Loucy (cell line): ENCODE measurements around the gene SUFU.

Source experiments
- H2AFZ ChIP-seq: fragments of 200-600 bp; sonication (generic); 2 replicates; pipeline ENCODE4 v1.6.0; 2016; ENCODE audit warnings: antibody characterized with exemption, mild to moderate bottlenecking, low read length, moderate library complexity
- H3F3A ChIP-seq: fragments of 200-600 bp; 2 replicates; pipeline ENCODE4 v1.6.0; 2016; ENCODE audit warnings: antibody characterized with exemption, low read depth, mild to moderate bottlenecking
- H3K27me3 ChIP-seq: fragments of 200-600 bp; sonication (generic); 2 replicates; pipeline ENCODE4 v1.6.1; 2014; ENCODE audit warnings: low read length, mild to moderate bottlenecking; ENCODE audit not compliant: insufficient read depth, poor library complexity, severe bottlenecking
- H3K36me3 ChIP-seq: fragments of 200-600 bp; sonication (generic); 2 replicates; pipeline ENCODE4 v1.6.1; 2016; ENCODE audit warnings: low read length; ENCODE audit not compliant: insufficient read depth
- H3K4me1 ChIP-seq: fragments of 200-600 bp; sonication (generic); 2 replicates; pipeline ENCODE4 v1.5.1; 2014; ENCODE audit warnings: low read length, mild to moderate bottlenecking; ENCODE audit not compliant: insufficient read depth, poor library complexity, severe bottlenecking
- H3K4me2 ChIP-seq: fragments of 200-600 bp; sonication (generic); 2 replicates; pipeline ENCODE4 v1.6.0; 2014; ENCODE audit warnings: antibody characterized with exemption, low read length, low read depth, mild to moderate bottlenecking; ENCODE audit not compliant: poor library complexity, severe bottlenecking
- H3K4me3 ChIP-seq: fragments of 200-600 bp; sonication (generic); 2 replicates; pipeline ENCODE4 v1.5.1; 2014; ENCODE audit warnings: low read length, mild to moderate bottlenecking, mixed read lengths; ENCODE audit not compliant: poor library complexity, severe bottlenecking
- H3K79me2 ChIP-seq: fragments of 200-600 bp; sonication (generic); 2 replicates; pipeline ENCODE4 v1.6.1; 2014; ENCODE audit warnings: low read length; ENCODE audit not compliant: insufficient read depth
- H3K9ac ChIP-seq: fragments of 200-600 bp; sonication (generic); 2 replicates; pipeline ENCODE4 v1.6.0; 2014; ENCODE audit warnings: mild to moderate bottlenecking, low read depth, low read length, moderate library complexity; ENCODE audit not compliant: poor library complexity, severe bottlenecking
- H3K9me2 ChIP-seq: fragments of 200-600 bp; sonication (generic); replicated peaks from 2 replicates; pipeline ENCODE4 v1.6.1; 2016; ENCODE audit warnings: low read depth, low read length, mixed read lengths
- H3K9me3 ChIP-seq: fragments of 200-600 bp; sonication (generic); 2 replicates; pipeline ENCODE4 v1.6.1; 2014; ENCODE audit warnings: mild to moderate bottlenecking, antibody characterized with exemption, low read length, low read depth; ENCODE audit not compliant: insufficient read depth
- H4K20me1 ChIP-seq: fragments of 200-600 bp; sonication (generic); 2 replicates; pipeline ENCODE4 v1.6.0; 2014; ENCODE audit warnings: antibody characterized with exemption, low read length, mild to moderate bottlenecking; ENCODE audit not compliant: insufficient read depth, poor library complexity, severe bottlenecking
- EZH2phosphoT487 ChIP-seq: fragments of 200-600 bp; IDR thresholded peaks from 2 replicates; pipeline ENCODE4 v1.6.1; 2018; ENCODE audit warnings: antibody characterized with exemption, mild to moderate bottlenecking, moderate library complexity, borderline replicate concordance
- TF ChIP-seq, protein P1 (sequence below): fragments of 200-600 bp; sonication (generic); conservative IDR thresholded peaks from 2 replicates; pipeline ENCODE4 v1.5.1; 2014; ENCODE audit warnings: mild to moderate bottlenecking, antibody characterized with exemption, low read length

Gene SUFU

DNA sequence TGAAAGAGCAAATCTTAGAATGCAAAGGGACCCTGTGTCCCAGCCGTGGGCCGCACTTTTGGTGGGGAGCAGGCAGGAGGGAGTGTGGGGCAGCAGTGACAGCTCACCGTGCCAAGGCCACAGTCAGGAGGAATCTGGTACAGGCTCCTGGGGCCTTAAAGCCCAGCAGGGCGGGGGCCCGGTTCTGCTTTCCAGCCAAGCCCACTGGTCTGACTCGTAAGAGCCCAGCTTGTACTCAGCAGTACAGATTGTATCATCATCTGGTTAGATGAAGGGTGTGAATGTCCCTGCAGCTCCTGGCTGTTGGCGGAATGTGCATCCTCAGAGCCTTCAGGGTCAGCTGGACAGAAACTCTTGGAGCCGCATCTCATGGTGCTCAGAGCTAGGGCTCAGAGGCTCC, 110.0 kb downstream of the SUFU start:
- Histone ChIP-seq H3K4me3 (no peak overlapping the region), H4K20me1 (no peaks in the 10 kb centered on the region), H3F3A (peaks cover 9% of the 10 kb centered on the region; the same call in 1 of the 2 replicates), H3K9me3 (no peaks in the 10 kb centered on the region), H3K4me1 (peaks cover 50% of the 10 kb centered on the region), H3K36me3 (peaks cover 14% of the 10 kb centered on the region; the same call in 1 of the 2 replicates), H3K4me2 (no peak overlapping the region), H3K9ac (no peak overlapping the region), H3K9me2 (no peaks in the 10 kb centered on the region), H3K27me3 (no peaks in the 10 kb centered on the region), H2AFZ (no peak overlapping the region), H3K79me2 (no peaks in the 10 kb centered on the region)
- TF ChIP-seq, protein P1, sequence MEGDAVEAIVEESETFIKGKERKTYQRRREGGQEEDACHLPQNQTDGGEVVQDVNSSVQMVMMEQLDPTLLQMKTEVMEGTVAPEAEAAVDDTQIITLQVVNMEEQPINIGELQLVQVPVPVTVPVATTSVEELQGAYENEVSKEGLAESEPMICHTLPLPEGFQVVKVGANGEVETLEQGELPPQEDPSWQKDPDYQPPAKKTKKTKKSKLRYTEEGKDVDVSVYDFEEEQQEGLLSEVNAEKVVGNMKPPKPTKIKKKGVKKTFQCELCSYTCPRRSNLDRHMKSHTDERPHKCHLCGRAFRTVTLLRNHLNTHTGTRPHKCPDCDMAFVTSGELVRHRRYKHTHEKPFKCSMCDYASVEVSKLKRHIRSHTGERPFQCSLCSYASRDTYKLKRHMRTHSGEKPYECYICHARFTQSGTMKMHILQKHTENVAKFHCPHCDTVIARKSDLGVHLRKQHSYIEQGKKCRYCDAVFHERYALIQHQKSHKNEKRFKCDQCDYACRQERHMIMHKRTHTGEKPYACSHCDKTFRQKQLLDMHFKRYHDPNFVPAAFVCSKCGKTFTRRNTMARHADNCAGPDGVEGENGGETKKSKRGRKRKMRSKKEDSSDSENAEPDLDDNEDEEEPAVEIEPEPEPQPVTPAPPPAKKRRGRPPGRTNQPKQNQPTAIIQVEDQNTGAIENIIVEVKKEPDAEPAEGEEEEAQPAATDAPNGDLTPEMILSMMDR = no peak
- TF ChIP-seq EZH2phosphoT487 = no peak

DNA sequence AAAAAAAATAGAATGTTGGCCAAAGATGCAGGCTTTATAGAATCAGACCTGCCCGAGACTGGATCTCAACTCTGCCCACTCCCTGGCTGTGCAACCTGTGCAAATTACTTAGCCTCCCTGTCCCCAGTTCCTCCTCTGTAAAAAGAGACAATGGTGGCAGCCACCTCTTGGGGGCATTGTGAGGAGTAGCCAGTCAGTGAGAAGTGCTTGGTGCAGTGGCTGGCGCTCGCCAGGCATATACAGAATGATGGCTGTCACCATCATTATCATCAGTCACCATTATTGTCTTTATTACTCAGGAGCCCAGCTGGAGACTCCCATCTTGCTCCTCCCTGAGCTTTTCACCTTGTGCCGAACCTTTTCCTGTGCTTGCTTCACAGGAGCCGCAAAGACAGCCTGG, 111.1 kb downstream of the SUFU start:
- Histone ChIP-seq H3F3A (peaks cover 9% of the 10 kb centered on the region; the same call in 1 of the 2 replicates), H3K4me1 (peaks cover 50% of the 10 kb centered on the region), H3K36me3 (peaks cover 17% of the 10 kb centered on the region; the same call in 1 of the 2 replicates), H3K9me3 (no peaks in the 10 kb centered on the region), H3K4me3 (no peak overlapping the region), H3K9ac (peak overlapping the region; percentile 49), H3K4me2 (no peak overlapping the region), H2AFZ (no peak overlapping the region), H3K9me2 (no peaks in the 10 kb centered on the region), H3K79me2 (no peaks in the 10 kb centered on the region), H3K27me3 (no peaks in the 10 kb centered on the region), H4K20me1 (no peaks in the 10 kb centered on the region)
- TF ChIP-seq, protein P1 = no peak
- no peak for TF ChIP-seq EZH2phosphoT487

DNA sequence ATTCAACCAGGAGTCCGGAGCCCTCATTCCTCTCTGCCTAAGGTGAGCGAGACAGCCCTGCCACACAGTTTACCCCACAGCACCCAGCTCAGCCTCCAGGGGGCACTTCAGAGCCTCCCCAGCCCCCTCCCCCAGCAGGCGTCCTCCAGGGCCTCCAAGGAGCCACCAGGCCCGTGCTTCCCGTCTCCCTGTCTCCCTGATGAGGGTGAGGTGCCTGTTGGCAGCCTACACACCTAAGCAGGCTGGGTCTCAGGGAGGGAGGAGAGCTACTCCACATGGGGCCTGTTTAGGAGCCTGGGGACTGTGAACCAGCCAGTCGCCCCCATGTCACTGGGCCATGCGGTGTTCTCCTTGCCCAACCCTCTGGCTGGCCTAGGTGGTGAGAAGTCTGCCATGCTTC, 111.6 kb downstream of the SUFU start:
- Histone ChIP-seq H3K36me3 (peaks cover 17% of the 10 kb centered on the region; the same call in 1 of the 2 replicates), H3K4me1 (peaks cover 50% of the 10 kb centered on the region), H3K9me3 (no peaks in the 10 kb centered on the region), H4K20me1 (no peaks in the 10 kb centered on the region), H3K4me3 (no peak overlapping the region), H3K27me3 (no peaks in the 10 kb centered on the region), H3K9me2 (no peaks in the 10 kb centered on the region), H3K79me2 (no peaks in the 10 kb centered on the region), H3K9ac (peak overlapping the region; percentile 49), H2AFZ (no peak overlapping the region), H3F3A (peaks cover 9% of the 10 kb centered on the region; the same call in 1 of the 2 replicates), H3K4me2 (peak overlapping the region; percentile 70)
- TF ChIP-seq, protein P1 = peak; percentile 74
- no peak for TF ChIP-seq EZH2phosphoT487
